GM12873 (cell line): ENCODE results near the gene TRAK2.

Experiments used
- CTCF ChIP-seq: IDR thresholded peaks from 2 replicates; pipeline ENCODE4 v1.5.1; 2012; ENCODE audit warnings: low read depth, mild to moderate bottlenecking, moderate library complexity, low read length, control low read depth; ENCODE audit not compliant: insufficient read depth; ENCODE audit errors: missing control alignments

The TRAK2 gene

DNA sequence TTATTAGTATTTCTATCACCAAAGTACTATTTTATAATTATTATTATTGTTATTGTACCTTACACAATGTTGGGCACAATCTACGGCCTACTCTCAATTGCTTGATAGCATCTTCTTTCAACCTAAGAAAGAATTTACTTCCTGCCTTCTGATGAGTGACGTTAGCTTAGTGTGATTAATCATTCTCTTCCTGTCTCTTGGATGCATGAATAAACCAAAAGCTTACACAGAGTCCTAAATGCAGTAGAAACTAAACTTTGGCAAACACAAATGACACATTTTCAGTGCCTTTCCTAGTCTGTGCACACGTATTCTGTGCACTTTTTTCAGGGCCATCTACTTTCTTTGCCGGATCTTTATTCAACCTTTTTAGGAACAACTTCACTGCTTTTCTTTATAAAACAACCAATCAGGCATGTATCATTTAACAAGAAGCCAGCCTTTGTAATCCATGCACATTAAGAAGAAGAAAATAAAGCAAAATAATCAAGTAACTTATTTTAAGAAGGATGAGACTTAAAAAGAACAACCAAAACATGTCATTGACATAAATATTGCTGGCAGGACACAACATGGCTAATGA is 19.1 kb downstream of the TRAK2 start:
- TF ChIP-seq CTCF = no peak

- TF ChIP-seq CTCF = no peak
Measured at GRCh38 chr2:201430839-201431238, 20.4 kb downstream of the TRAK2 start.

- TF ChIP-seq CTCF = no peak
Measured at GRCh38 chr2:201425952-201426351, 25.3 kb downstream of the TRAK2 start.

DNA sequence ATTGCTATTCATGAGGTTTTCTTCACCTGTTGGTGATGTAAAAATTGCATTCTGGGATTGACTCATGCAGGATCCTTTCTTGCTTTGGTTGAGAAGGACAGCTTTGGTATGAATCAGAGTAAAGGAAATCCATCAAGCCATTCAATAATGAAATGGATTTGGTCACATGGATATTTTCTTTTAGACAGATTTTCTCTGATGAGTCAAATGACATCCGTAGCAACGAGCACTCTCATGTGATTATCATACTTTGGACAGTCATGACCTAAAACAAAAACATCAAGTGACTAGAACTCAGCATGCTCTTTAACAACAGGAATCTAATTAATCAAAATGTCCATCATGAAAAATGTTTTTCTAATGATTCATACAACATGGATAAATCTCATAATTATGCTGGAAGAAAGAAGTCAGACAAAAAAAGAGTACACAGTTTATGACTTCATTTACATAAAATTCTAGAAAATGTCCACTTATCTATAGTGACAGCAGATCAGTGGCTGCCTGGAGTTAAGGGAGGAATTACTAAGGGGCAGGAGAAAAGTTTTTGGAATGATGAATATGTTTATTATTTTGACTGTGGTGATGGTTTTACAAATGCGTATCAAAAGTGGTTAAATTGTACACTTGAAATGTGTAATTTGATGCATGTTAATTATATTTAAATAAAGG is 30.7 kb downstream of the TRAK2 start:
- no peak for TF ChIP-seq CTCF

DNA sequence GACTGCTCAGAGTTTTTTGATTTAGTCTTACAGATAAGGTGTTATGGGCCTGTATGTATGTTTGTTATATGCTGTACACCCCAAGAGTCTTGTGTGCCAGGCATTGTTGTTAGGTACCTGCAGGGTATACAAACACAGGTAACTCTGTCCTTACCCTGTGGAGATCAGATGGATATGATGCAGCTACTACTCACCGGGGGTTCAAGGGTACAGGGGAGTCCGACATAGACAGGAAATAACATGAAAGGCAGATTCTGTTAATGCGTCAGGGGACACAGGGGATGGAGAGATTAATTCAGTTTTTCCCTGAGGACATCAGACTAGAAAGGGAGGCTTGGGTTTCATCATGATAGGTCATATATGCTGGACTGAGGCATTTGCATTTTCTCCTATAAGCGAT is 31.3 kb downstream of the TRAK2 start:
- TF ChIP-seq CTCF = no peak

DNA sequence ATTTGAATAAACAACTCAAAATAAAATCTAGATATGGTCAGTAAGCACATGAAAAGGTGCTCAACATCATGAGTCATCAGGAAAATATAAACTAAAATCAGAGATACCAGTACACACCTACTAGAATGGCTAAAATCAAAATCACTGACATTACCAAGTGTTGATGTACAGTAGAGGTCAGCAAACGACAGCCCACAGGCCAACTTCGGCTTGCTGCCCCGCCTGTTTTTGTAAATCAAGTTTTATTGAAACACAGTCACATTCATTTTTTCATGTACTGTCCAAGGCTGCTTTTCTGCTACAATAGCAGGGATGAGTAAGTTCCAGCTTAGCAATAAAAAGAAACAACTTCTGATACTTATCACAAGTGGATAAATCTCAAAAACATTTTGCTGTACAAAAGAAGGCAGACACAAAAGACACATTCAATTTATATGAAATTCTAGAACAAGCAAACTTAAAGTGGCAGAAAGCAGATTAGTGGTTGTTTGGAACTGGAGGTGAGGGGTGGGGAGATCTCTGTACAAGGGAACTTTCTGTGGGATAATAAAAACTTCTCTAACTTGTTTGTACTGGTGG is 32.1 kb downstream of the TRAK2 start:
- no peak for TF ChIP-seq CTCF

- TF ChIP-seq CTCF = no peak
Measured at GRCh38 chr2:201415149-201415548, 36.1 kb downstream of the TRAK2 start.
